Motor neuron (in vitro differentiated cells): ENCODE results near the gene DOCK2. TPM values are rescaled to one million over a fixed set of nuclear protein-coding genes. Genes with fewer than 3 reads are reported as not detected.
"Not testable (repeated sequence)": the region's sequence is repeated elsewhere in the genome, so short reads cannot be mapped to it uniquely, and the experiment has no call there.

Experiments used
- ATAC-seq, 8 experiments: fragments of 200-7000 bp; cut with Tn5 transposase; replicated peaks in 6 of 8; 2 replicates each; pipeline ENCODE4 v1.8.0; 2021; ENCODE audit warnings: mild to moderate bottlenecking in 8 of 8, moderate library complexity in 8 of 8
- H3K27ac ChIP-seq, 2 donors: fragments of 250-450 bp; sonication (Bioruptor Pico); 2 replicates each; pipeline ENCODE4 v1.9.0; 2021; ENCODE audit warnings: antibody characterized with exemption in 2 of 2, mild to moderate bottlenecking in 2 of 2, moderate library complexity in 1 of 2
- H3K4me1 ChIP-seq, 2 donors: fragments of 250-450 bp; sonication (Bioruptor Pico); replicated peaks in 1 of 2; 2 replicates each; pipeline ENCODE4 v1.6.1; 2021; ENCODE audit warnings: antibody characterized with exemption in 2 of 2, mild to moderate bottlenecking in 2 of 2, moderate library complexity in 1 of 2
- H3K4me3 ChIP-seq, 5 donors: fragments of 250-450 bp; sonication (Bioruptor Pico); 2 replicates each; pipeline ENCODE4 v1.9.0; 2021; ENCODE audit warnings: antibody characterized with exemption in 5 of 5, mild to moderate bottlenecking in 5 of 5, moderate library complexity in 4 of 5
- WGBS, 10 experiments: fragments of 450-650 bp; shearing (Covaris generic); methylation state at CpG; one replicate each; pipeline ENCODE4 v1.0.0; 2022; 5-methylcytosine and 5-hydroxymethylcytosine counted together
- in situ Hi-C, 9 experiments: fragments of 400-800 bp; cut with MboI; loops; one replicate each; pipeline ENCODE4 v1.15.0; 2021; ENCODE audit warnings: low sequenced_read_pairs in 9 of 9, low pct_unique_long_range_greater_than_20kb in 2 of 9; ENCODE audit not compliant: unreplicated experiment in 9 of 9
- total RNA-seq, 8 experiments: library from RNA; unstranded; fragments of 300-600 nt; gene quantifications; 2 replicates each; pipeline versions ENCODE4 v1.2.3 to v1.2.4, GENCODE V29; 2022

The DOCK2 gene
- total RNA-seq, 8 experiments from 2014 or later: 0.18 to 105 (median 0.89) TPM

- Histone ChIP-seq H3K4me3 (no peak overlapping the region), H3K4me1 (peaks cover 28 to 29% of the 10 kb centered on the region in 2 donors), H3K27ac (peak overlapping the region in 1 of 2 donors; percentile 5)
- ATAC-seq: no peak
- WGBS, 10 experiments: 17 to 100% (median 60%) methylated on average over 1 to 4 of the region's 5 CpGs; no CpG with 5 or more reads in 3 of the 10 experiments
- in situ Hi-C loops: no loop called here
Measured at GRCh38 chr5:169811680-169812079, 174.6 kb downstream of the DOCK2 start.

- ATAC-seq: peak in 1 of 8 experiments; percentile 62
- H3K4me3 ChIP-seq: no peak overlapping the region
- peaks cover 28 to 29% of the 10 kb centered on the region in 2 donors for H3K4me1 ChIP-seq
- H3K27ac ChIP-seq: no peak overlapping the region
- in situ Hi-C loops: no loop called here
- 57 to 86% (median 64%) methylated on average over 1 to 6 of the region's 6 CpGs; no CpG with 5 or more reads in 6 of the 10 experiments for WGBS, 10 experiments
Measured at GRCh38 chr5:169812786-169813185, 175.7 kb downstream of the DOCK2 start.

GRCh38 chr5:169814045-169814444 lies 177.0 kb downstream of the DOCK2 start:
- in situ Hi-C loops: no loop called here
- no peak for ATAC-seq
- 50 to 100% (median 79%) methylated on average over 1 to 3 of the region's 3 CpGs; no CpG with 5 or more reads in 2 of the 10 experiments for whole genome bisulfite sequencing, 10 experiments
- H3K4me1 ChIP-seq: peaks cover 23 to 27% of the 10 kb centered on the region in 2 donors
- no peak overlapping the region for H3K4me3 ChIP-seq
- no peak overlapping the region for H3K27ac ChIP-seq

GRCh38 chr5:169814522-169814921 lies 177.4 kb downstream of the DOCK2 start:
- in situ Hi-C loops: no loop called here
- no peak overlapping the region for H3K4me3 ChIP-seq
- no peak overlapping the region for H3K27ac ChIP-seq
- 0 to 100% (median 71%) methylated on average over 1 of the region's 1 CpG; no CpG with 5 or more reads in 3 of the 10 experiments for WGBS, 10 experiments
- no peak for ATAC-seq
- H3K4me1 ChIP-seq: peaks cover 23 to 27% of the 10 kb centered on the region in 2 donors

- Histone ChIP-seq H3K27ac (no peak overlapping the region), H3K4me3 (no peak overlapping the region), H3K4me1 (peaks cover 3 to 5% of the 10 kb centered on the region in 2 donors)
- ATAC-seq: no peak
- WGBS, 10 experiments: 0 to 88% (median 56%) methylated on average over 1 to 2 of the region's 2 CpGs; no CpG with 5 or more reads in 2 of the 10 experiments
- in situ Hi-C loops: no loop called here
Measured at GRCh38 chr5:169817031-169817430, 180.0 kb downstream of the DOCK2 start.

GRCh38 chr5:169826618-169827017 lies 189.5 kb downstream of the DOCK2 start:
- in situ Hi-C loops: no loop called here
- WGBS, 10 experiments: 0 to 67% (median 60%) methylated on average over 1 to 5 of the region's 5 CpGs; no CpG with 5 or more reads in 3 of the 10 experiments
- H3K4me1 ChIP-seq: peaks cover 0 to 4% of the 10 kb centered on the region in 2 donors

GRCh38 chr5:169827769-169828168 lies 190.7 kb downstream of the DOCK2 start:
- H3K4me3 ChIP-seq: no peak overlapping the region
- WGBS, 10 experiments: 20 to 93% (median 80%) methylated on average over 1 to 3 of the region's 3 CpGs; no CpG with 5 or more reads in 5 of the 10 experiments
- peaks cover 7 to 11% of the 10 kb centered on the region in 2 donors for H3K4me1 ChIP-seq
- no peak for ATAC-seq
- no peak overlapping the region for H3K27ac ChIP-seq
- in situ Hi-C loops: no loop called here

More at GRCh38 chr5:169826618-169827017, 189.5 kb downstream of the DOCK2 start:
- Histone ChIP-seq H3K4me3 (no peak overlapping the region), H3K27ac (no peak overlapping the region)
- ATAC-seq: peak in 2 of 8 experiments; percentile 43 to 78

- in situ Hi-C loops: no loop called here
- WGBS, 10 experiments: 67 to 100% (median 90%) methylated on average over 1 to 4 of the region's 4 CpGs; no CpG with 5 or more reads in 1 of the 10 experiments
- Histone ChIP-seq H3K27ac (no peak overlapping the region), H3K4me3 (no peak overlapping the region), H3K4me1 (peaks cover 8 to 13% of the 10 kb centered on the region in 2 donors)
- ATAC-seq: no peak
Measured at GRCh38 chr5:169828385-169828784, 191.3 kb downstream of the DOCK2 start.

GRCh38 chr5:169831331-169831730 lies 194.3 kb downstream of the DOCK2 start:
- 0 to 100% (median 56%) methylated on average over 1 of the region's 1 CpG; no CpG with 5 or more reads in 1 of the 10 experiments for WGBS, 10 experiments

GRCh38 chr5:169832304-169832703 lies 195.2 kb downstream of the DOCK2 start:
- 62 to 76% methylated on average over 2 to 3 of the region's 3 CpGs; no CpG with 5 or more reads in 8 of the 10 experiments for WGBS, 10 experiments
- peak overlapping the region in 1 of 2 donors; percentile 40 for H3K27ac ChIP-seq
- in situ Hi-C loops: no loop called here
- no peak overlapping the region for H3K4me3 ChIP-seq
- peaks cover 8 to 18% of the 10 kb centered on the region in 2 donors for H3K4me1 ChIP-seq
- ATAC-seq: peak in 5 of 8 experiments; percentile 60 to 89 (median 85)

More at GRCh38 chr5:169831331-169831730, 194.3 kb downstream of the DOCK2 start:
- Histone ChIP-seq H3K4me3 (no peak overlapping the region), H3K27ac (no peak overlapping the region), H3K4me1 (peaks cover 8 to 13% of the 10 kb centered on the region in 2 donors)
- in situ Hi-C loops: no loop called here
- ATAC-seq: peak in 3 of 8 experiments; percentile 18 to 55 (median 27)

GRCh38 chr5:169832845-169833244 lies 195.8 kb downstream of the DOCK2 start:
- in situ Hi-C loops: no loop called here
- peak in 3 of 8 experiments; percentile 19 to 42 (median 23) for ATAC-seq
- peaks cover 8 to 23% of the 10 kb centered on the region in 2 donors for H3K4me1 ChIP-seq
- H3K4me3 ChIP-seq: no peak overlapping the region
- no peak overlapping the region for H3K27ac ChIP-seq

GRCh38 chr5:169833681-169834292 lies 196.7 kb downstream of the DOCK2 start:
- H3K4me3 ChIP-seq, H3K27ac ChIP-seq, in situ Hi-C loops: not testable (repeated sequence)
- peaks cover 8 to 29% of the 10 kb centered on the region in 2 donors for H3K4me1 ChIP-seq
- WGBS, 10 experiments: 79 to 100% (median 90%) methylated on average over 1 to 2 of the region's 2 CpGs; no CpG with 5 or more reads in 6 of the 10 experiments
- peak in 3 of 8 experiments; percentile 22 to 48 (median 30) for ATAC-seq

GRCh38 chr5:169834540-169834939 lies 197.5 kb downstream of the DOCK2 start:
- in situ Hi-C loops, H3K27ac ChIP-seq, ATAC-seq, H3K4me3 ChIP-seq: not testable (repeated sequence)
- WGBS, 10 experiments: 100% methylated on average over 1 of the region's 1 CpG; no CpG with 5 or more reads in 9 of the 10 experiments
- peaks cover 8 to 29% of the 10 kb centered on the region in 2 donors for H3K4me1 ChIP-seq
